H9 (cell line): ENCODE results near the gene MYO1E. TPM values are rescaled to one million over a fixed set of nuclear protein-coding genes. Genes with fewer than 3 reads are reported as not detected.

Experiments used
- DNase-seq: peaks from one replicate; pipeline ENCODE4 v3.0.0-alpha.2; 2017
- H2AFZ ChIP-seq: one replicate; pipeline ENCODE4 v1.6.1; 2013; ENCODE audit warnings: mild to moderate bottlenecking, low read length, control low read depth, moderate library complexity
- H2AK5ac ChIP-seq: 2 replicates; pipeline ENCODE4 v1.6.1; 2013; ENCODE audit warnings: low read length, control low read depth, mixed read lengths; ENCODE audit not compliant: insufficient read length
- H2BK120ac ChIP-seq: one replicate; pipeline ENCODE4 v1.6.1; 2013; ENCODE audit warnings: low read depth, mild to moderate bottlenecking, low read length, control low read depth, inconsistent platforms; ENCODE audit not compliant: poor library complexity, severe bottlenecking
- H2BK12ac ChIP-seq: 2 replicates; pipeline ENCODE4 v1.6.1; 2013; ENCODE audit warnings: low read length, control low read depth, mixed read lengths, low read depth; ENCODE audit not compliant: insufficient read length
- H2BK15ac ChIP-seq: 2 replicates; pipeline ENCODE4 v1.6.1; 2013; ENCODE audit warnings: low read depth, low read length, control low read depth
- H2BK20ac ChIP-seq: one replicate; pipeline ENCODE4 v1.6.1; 2013; ENCODE audit warnings: low read depth, mild to moderate bottlenecking, low read length, control low read depth, inconsistent platforms; ENCODE audit not compliant: poor library complexity, severe bottlenecking
- H2BK5ac ChIP-seq: 2 replicates; pipeline ENCODE4 v1.6.1; 2013; ENCODE audit warnings: low read length, control low read depth, mixed read lengths; ENCODE audit not compliant: insufficient read length
- H3K14ac ChIP-seq: 2 replicates; pipeline ENCODE4 v1.6.1; 2013; ENCODE audit warnings: low read length, control low read depth; ENCODE audit not compliant: insufficient read depth
- H3K18ac ChIP-seq: 2 replicates; pipeline ENCODE4 v1.6.1; 2013; ENCODE audit warnings: low read depth, mild to moderate bottlenecking, mixed read lengths, low read length, control low read depth; ENCODE audit not compliant: insufficient read length
- H3K23ac ChIP-seq: 2 replicates; pipeline ENCODE4 v1.6.1; 2013; ENCODE audit warnings: low read length, control low read depth, mixed read lengths, low read depth; ENCODE audit not compliant: insufficient read length
- H3K23me2 ChIP-seq: 2 replicates; pipeline ENCODE4 v1.6.1; 2013; ENCODE audit warnings: low read depth, mild to moderate bottlenecking, mixed read lengths, low read length, control low read depth; ENCODE audit not compliant: insufficient read length, poor library complexity, severe bottlenecking
- H3K27ac ChIP-seq: 2 replicates; pipeline ENCODE4 v1.5.1; 2013; ENCODE audit warnings: low read length, control low read depth, mixed read lengths, low read depth; ENCODE audit not compliant: insufficient read length
- H3K27me3 ChIP-seq: 2 replicates; pipeline ENCODE4 v1.6.1; 2013; ENCODE audit warnings: low read length, control low read depth, inconsistent platforms; ENCODE audit not compliant: insufficient read depth
- H3K4ac ChIP-seq: 2 replicates; pipeline ENCODE4 v1.6.1; 2013; ENCODE audit warnings: low read depth, mild to moderate bottlenecking, control low read depth, inconsistent platforms, low read length, moderate library complexity
- H3K4me1 ChIP-seq: 2 replicates; pipeline ENCODE4 v1.6.1; 2013; ENCODE audit warnings: low read length, control low read depth, inconsistent platforms; ENCODE audit not compliant: insufficient read depth
- H3K4me2 ChIP-seq: 2 replicates; pipeline ENCODE4 v1.6.1; 2013; ENCODE audit warnings: low read length, control low read depth, mixed read lengths; ENCODE audit not compliant: insufficient read length, insufficient read depth
- H3K56ac ChIP-seq: 2 replicates; pipeline ENCODE4 v1.6.1; 2013; ENCODE audit warnings: low read depth, mild to moderate bottlenecking, mixed read lengths, low read length, control low read depth; ENCODE audit not compliant: insufficient read length
- H3K79me1 ChIP-seq: 2 replicates; pipeline ENCODE4 v1.6.1; 2013; ENCODE audit warnings: low read depth, mild to moderate bottlenecking, moderate library complexity, low read length, control low read depth, inconsistent platforms; ENCODE audit not compliant: insufficient read depth, poor library complexity, severe bottlenecking
- H3K79me2 ChIP-seq: 2 replicates; pipeline ENCODE4 v1.6.1; 2013; ENCODE audit warnings: low read length, control low read depth, inconsistent platforms; ENCODE audit not compliant: insufficient read depth
- H3K9ac ChIP-seq: 2 replicates; pipeline ENCODE4 v1.6.1; 2013; ENCODE audit warnings: low read length, control low read depth, mixed read lengths; ENCODE audit not compliant: insufficient read length; ENCODE audit errors: extremely low read depth
- H3K9me3 ChIP-seq: one replicate; pipeline ENCODE4 v1.6.1; 2013; ENCODE audit warnings: low read depth, low read length, inconsistent platforms; ENCODE audit not compliant: control insufficient read depth
- H3T11ph ChIP-seq: one replicate; pipeline ENCODE4 v1.6.1; 2013; ENCODE audit warnings: mild to moderate bottlenecking, low read length, control low read depth, inconsistent platforms
- H4K20me1 ChIP-seq: one replicate; pipeline ENCODE4 v1.6.1; 2013; ENCODE audit not compliant: control insufficient read depth, insufficient read length, insufficient read depth
- H4K5ac ChIP-seq: 2 replicates; pipeline ENCODE4 v1.6.1; 2013; ENCODE audit warnings: low read depth, mild to moderate bottlenecking, mixed read lengths, low read length, control low read depth; ENCODE audit not compliant: insufficient read length
- H4K8ac ChIP-seq: replicated peaks from 2 replicates; pipeline ENCODE4 v1.6.1; 2013; ENCODE audit warnings: low read length, control low read depth, mixed read lengths, low read depth; ENCODE audit not compliant: insufficient read length
- H4K91ac ChIP-seq: 2 replicates; pipeline ENCODE4 v1.6.1; 2013; ENCODE audit warnings: low read depth, mild to moderate bottlenecking, moderate library complexity, mixed read lengths, low read length, control low read depth; ENCODE audit not compliant: insufficient read length
- H3K27ac Mint-ChIP-seq, 3 experiments: 2 replicates in 2 of 3; 3 replicates in 1 of 3; pipeline ENCODE4 v1.8.0; 2020 to 2021; ENCODE audit warnings: mixed read lengths in 3 of 3, mild to moderate bottlenecking in 1 of 3, moderate library complexity in 1 of 3
- H3K27me3 Mint-ChIP-seq: 2 replicates; pipeline ENCODE4 v1.8.0; 2021; ENCODE audit warnings: low read depth, mild to moderate bottlenecking, moderate library complexity, mixed read lengths
- H3K36me3 Mint-ChIP-seq, 3 experiments: 2 replicates in 2 of 3; 3 replicates in 1 of 3; pipeline ENCODE4 v1.8.0; 2020 to 2021; ENCODE audit warnings: low read depth in 3 of 3, mixed read lengths in 3 of 3; ENCODE audit not compliant: insufficient read depth in 1 of 3
- H3K4me1 Mint-ChIP-seq, 2 experiments: 2 replicates each; pipeline ENCODE4 v1.8.0; 2020; ENCODE audit warnings: mixed read lengths in 2 of 2
- H3K4me3 Mint-ChIP-seq, 2 experiments: 2 replicates in 1 of 2; 3 replicates in 1 of 2; pipeline ENCODE4 v1.8.0; 2020 to 2021; ENCODE audit warnings: mild to moderate bottlenecking in 2 of 2, mixed read lengths in 2 of 2, moderate library complexity in 1 of 2
- H3K9me3 Mint-ChIP-seq, 2 experiments: 2 replicates in 1 of 2; 3 replicates in 1 of 2; pipeline ENCODE4 v1.8.0; 2020; ENCODE audit warnings: mild to moderate bottlenecking in 2 of 2, mixed read lengths in 2 of 2, moderate library complexity in 1 of 2
- CTCF ChIP-seq: fragments of 200-600 bp; sonication (generic); conservative IDR thresholded peaks from 3 replicates; pipeline ENCODE4 v1.8.0; 2021; ENCODE audit warnings: antibody characterized with exemption, mild to moderate bottlenecking
- WGBS: extraction: QIAGEN DNeasy Blood & Tissue Kit; methylation state at CpG from one replicate; pipeline ENCODE4 v1.1.7; 2013; ENCODE audit warnings: missing lambda C conversion rate, low lambda C conversion rate, mixed read lengths; ENCODE audit not compliant: insufficient read length; ENCODE audit errors: extremely low coverage; 5-methylcytosine and 5-hydroxymethylcytosine counted together
- total RNA-seq: library from RNA; stranded (reverse); gene quantifications from 2 replicates; pipeline ENCODE4 v1.2.1, GENCODE V29; 2021

MYO1E gene
- total RNA-seq, 1 experiment from 2014 or later: 235 TPM

- no peak overlapping the region for H3K27ac ChIP-seq
- no peaks in the 10 kb centered on the region for H3K27me3 Mint-ChIP-seq
- WGBS: no CpG with 5 or more reads among the region's 3 CpGs
Measured at GRCh38 chr15:59298854-59299250, 73.8 kb downstream of the MYO1E start.

More at GRCh38 chr15:59298854-59299250, 73.8 kb downstream of the MYO1E start:
- Histone ChIP-seq H2AFZ (no peak overlapping the region), H3K14ac (no peak overlapping the region), H4K91ac (no peak overlapping the region), H3K4me2 (no peak overlapping the region), H3K9me3 (no peaks in the 10 kb centered on the region), H3K79me1 (no peaks in the 10 kb centered on the region), H2BK5ac (no peak overlapping the region), H2BK120ac (no peak overlapping the region), H3K23me2 (no peaks in the 10 kb centered on the region), H3T11ph (no peak overlapping the region), H3K4ac (no peak overlapping the region), H2BK12ac (no peak overlapping the region), H2BK20ac (no peak overlapping the region), H3K79me2 (no peaks in the 10 kb centered on the region; the same call in 1 of the 2 replicates), H3K18ac (no peak overlapping the region), H4K20me1 (no peaks in the 10 kb centered on the region), H2AK5ac (no peak overlapping the region), H3K9ac (no peak overlapping the region), H4K8ac (no peak overlapping the region), H3K56ac (no peak overlapping the region), H4K5ac (no peak overlapping the region), H2BK15ac (no peak overlapping the region), H3K23ac (no peak overlapping the region), H3K4me1 (peaks cover 5% of the 10 kb centered on the region; the same call in 1 of the 2 replicates), H3K27me3 (no peaks in the 10 kb centered on the region)
- Mint-ChIP-seq H3K9me3 (no peaks in the 10 kb centered on the region; a peak in 1 of 5 replicates), H3K4me3 (no peak overlapping the region), H3K4me1 (peaks cover 58 to 64% of the 10 kb centered on the region in 2 experiments), H3K36me3 (peaks cover 3 to 13% (median 3%) of the 10 kb centered on the region in 3 experiments; a peak in 5 of 7 replicates), H3K27ac (no peak overlapping the region)
- DNase-seq: no peak
- TF ChIP-seq CTCF: no peak
